ENCODE measurements around the gene DNAJC1.

DNA sequence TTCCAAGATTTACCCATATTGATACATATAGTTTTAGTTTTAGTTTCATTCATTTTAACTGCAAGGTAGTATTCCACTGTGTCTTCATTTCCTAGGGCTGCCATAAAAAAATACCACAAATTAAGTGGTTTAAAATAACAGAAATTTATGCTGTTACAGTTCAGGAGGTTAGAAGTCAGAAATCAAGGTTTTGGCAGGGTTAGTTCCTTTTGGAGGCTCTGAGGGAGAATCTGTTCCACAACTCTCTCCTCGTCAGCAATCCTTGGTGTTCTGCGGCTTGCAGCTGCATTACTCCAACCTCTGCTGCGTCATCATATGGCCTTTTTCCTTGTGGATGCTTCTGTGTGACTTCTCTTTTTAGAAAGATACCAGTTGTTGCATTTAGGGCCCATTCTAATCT is 176.2 kb downstream of the DNAJC1 start:
- TF ChIP-seq POLR2A (IDR thresholded peaks at IDR 0.05) (no peak), EP300 (IDR thresholded peaks at IDR 0.05) (no peak), POLR2AphosphoS5 (IDR thresholded peaks at IDR 0.05) (no peak)
- TF ChIP-seq, protein P1, sequence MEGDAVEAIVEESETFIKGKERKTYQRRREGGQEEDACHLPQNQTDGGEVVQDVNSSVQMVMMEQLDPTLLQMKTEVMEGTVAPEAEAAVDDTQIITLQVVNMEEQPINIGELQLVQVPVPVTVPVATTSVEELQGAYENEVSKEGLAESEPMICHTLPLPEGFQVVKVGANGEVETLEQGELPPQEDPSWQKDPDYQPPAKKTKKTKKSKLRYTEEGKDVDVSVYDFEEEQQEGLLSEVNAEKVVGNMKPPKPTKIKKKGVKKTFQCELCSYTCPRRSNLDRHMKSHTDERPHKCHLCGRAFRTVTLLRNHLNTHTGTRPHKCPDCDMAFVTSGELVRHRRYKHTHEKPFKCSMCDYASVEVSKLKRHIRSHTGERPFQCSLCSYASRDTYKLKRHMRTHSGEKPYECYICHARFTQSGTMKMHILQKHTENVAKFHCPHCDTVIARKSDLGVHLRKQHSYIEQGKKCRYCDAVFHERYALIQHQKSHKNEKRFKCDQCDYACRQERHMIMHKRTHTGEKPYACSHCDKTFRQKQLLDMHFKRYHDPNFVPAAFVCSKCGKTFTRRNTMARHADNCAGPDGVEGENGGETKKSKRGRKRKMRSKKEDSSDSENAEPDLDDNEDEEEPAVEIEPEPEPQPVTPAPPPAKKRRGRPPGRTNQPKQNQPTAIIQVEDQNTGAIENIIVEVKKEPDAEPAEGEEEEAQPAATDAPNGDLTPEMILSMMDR (IDR thresholded peaks at IDR 0.05) = no peak

Measured in sigmoid colon (tissue), 4 donors.